Measurements from ENCODE around the gene ZBTB5.

ZBTB5 gene

GRCh38 chr9:37424686-37425297 is 40.5 kb downstream of the ZBTB5 start:
- DNase-seq (ENCODE audit: low read depth), result no peak

GRCh38 chr9:37424204-37424685 is 41.0 kb downstream of the ZBTB5 start:
- DNase-seq (ENCODE audit: low read depth), result no peak

GRCh38 chr9:37423508-37423907 is 41.7 kb downstream of the ZBTB5 start:
- DNase-seq (ENCODE audit: low read depth), result no peak

- peak; percentile 77 for DNase-seq (ENCODE audit: low read depth)
Measured at GRCh38 chr9:37422289-37423104, 42.8 kb downstream of the ZBTB5 start, which contains the start of gene GRHPR. Gene GRHPR (plus strand): TSS chr9:37422696. CDS start chr9:37422751, 55 bp downstream.

GRCh38 chr9:37421914-37422288 is 43.3 kb downstream of the ZBTB5 start:
- DNase-seq (ENCODE audit: low read depth), result no peak

- no peak for DNase-seq (ENCODE audit: low read depth)
Measured at GRCh38 chr9:37420271-37421215, 44.7 kb downstream of the ZBTB5 start.

- DNase-seq (ENCODE audit: low read depth), result no peak
Measured at GRCh38 chr9:37419204-37419603, 46.0 kb downstream of the ZBTB5 start.

GRCh38 chr9:37417857-37418618 is 47.2 kb downstream of the ZBTB5 start:
- no peak for DNase-seq (ENCODE audit: low read depth)

- no peak for DNase-seq (ENCODE audit: low read depth)
Measured at GRCh38 chr9:37417252-37417803, 47.9 kb downstream of the ZBTB5 start.

GRCh38 chr9:37415011-37415719 is 50.1 kb downstream of the ZBTB5 start:
- DNase-seq (ENCODE audit: low read depth), result peak; percentile 59

- DNase-seq (ENCODE audit: low read depth), result no peak
Measured at GRCh38 chr9:37414503-37414943, 50.7 kb downstream of the ZBTB5 start.

- no peak for DNase-seq (ENCODE audit: low read depth)
Measured at GRCh38 chr9:37413311-37413710, 51.9 kb downstream of the ZBTB5 start.

GRCh38 chr9:37412431-37413151 is 52.7 kb downstream of the ZBTB5 start:
- no peak for DNase-seq (ENCODE audit: low read depth)

- no peak for DNase-seq (ENCODE audit: low read depth)
Measured at GRCh38 chr9:37410969-37411785, 54.1 kb downstream of the ZBTB5 start.

- no peak for DNase-seq (ENCODE audit: low read depth)
Measured at GRCh38 chr9:37410354-37410861, 54.8 kb downstream of the ZBTB5 start.

- DNase-seq (ENCODE audit: low read depth), result peak; percentile 45
Measured at GRCh38 chr9:37408933-37409710, 56.1 kb downstream of the ZBTB5 start.

GRCh38 chr9:37407468-37407867 is 57.8 kb downstream of the ZBTB5 start:
- no peak for DNase-seq (ENCODE audit: low read depth)

Data from T follicular helper cell (primary cell).